Measurements from ENCODE around the gene DDX10. TPM values are rescaled to one million over a fixed set of nuclear protein-coding genes. Genes with fewer than 3 reads are reported as not detected.

The DDX10 gene
- total RNA-seq, 1 donor from 2014 or later: 67.4 TPM

DNA sequence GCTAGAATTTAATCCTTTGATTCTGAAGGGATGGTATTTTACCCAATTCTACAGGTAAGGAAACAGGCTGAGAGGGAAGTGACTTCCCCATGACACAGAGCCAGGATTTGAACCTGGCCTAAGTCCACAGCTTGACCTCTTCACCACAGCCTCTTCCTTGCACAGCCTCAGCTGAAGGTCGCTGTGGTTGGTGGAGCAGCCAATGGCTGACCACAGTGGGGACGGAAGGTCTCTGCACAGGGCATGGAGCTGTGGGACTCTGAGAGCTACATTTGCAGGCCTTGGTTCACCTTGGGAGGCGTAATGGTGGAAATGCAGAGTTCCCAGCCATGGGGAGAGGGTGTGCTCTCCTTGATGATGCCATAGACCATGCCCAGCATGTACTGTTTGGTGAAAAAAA lies 295.0 kb downstream of the DDX10 start:
- Histone ChIP-seq H3K36me3 (ENCODE audit: control insufficient read depth, insufficient read depth, low read length) (no peaks in the 10 kb centered on the region), H3K27me3 (ENCODE audit: control insufficient read depth, insufficient read depth, low read length) (no peaks in the 10 kb centered on the region), H3K4me3 (ENCODE audit: low read depth, low read length) (no peak overlapping the region)
- TF ChIP-seq, protein P1, sequence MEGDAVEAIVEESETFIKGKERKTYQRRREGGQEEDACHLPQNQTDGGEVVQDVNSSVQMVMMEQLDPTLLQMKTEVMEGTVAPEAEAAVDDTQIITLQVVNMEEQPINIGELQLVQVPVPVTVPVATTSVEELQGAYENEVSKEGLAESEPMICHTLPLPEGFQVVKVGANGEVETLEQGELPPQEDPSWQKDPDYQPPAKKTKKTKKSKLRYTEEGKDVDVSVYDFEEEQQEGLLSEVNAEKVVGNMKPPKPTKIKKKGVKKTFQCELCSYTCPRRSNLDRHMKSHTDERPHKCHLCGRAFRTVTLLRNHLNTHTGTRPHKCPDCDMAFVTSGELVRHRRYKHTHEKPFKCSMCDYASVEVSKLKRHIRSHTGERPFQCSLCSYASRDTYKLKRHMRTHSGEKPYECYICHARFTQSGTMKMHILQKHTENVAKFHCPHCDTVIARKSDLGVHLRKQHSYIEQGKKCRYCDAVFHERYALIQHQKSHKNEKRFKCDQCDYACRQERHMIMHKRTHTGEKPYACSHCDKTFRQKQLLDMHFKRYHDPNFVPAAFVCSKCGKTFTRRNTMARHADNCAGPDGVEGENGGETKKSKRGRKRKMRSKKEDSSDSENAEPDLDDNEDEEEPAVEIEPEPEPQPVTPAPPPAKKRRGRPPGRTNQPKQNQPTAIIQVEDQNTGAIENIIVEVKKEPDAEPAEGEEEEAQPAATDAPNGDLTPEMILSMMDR (IDR thresholded peaks at IDR 0.05; ENCODE audit: insufficient read depth, low read length, severe bottlenecking): no peak
- no peak for FAIRE-seq
- DNase-seq (ENCODE audit: low read depth): no peak

DNA sequence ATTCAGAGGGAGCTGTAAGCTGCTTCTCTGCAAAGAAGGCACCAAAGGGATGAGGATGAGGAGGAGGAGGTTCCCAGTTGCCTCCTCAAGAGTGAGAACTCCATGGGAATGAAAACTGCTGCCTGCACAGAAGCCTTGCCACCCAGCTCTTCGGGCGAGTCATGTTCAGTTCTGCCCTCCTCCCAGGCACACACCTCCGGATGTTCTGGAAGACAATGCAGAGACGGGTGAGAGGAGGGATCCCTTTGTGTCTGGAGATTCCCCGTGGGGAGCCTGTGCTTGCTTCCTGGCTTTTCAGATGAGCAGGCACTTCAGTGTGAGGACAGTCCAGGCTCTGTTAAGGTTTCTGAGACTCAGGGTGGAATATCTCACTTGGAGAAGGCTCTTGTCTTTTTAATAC lies 295.6 kb downstream of the DDX10 start:
- Histone ChIP-seq H3K4me3 (ENCODE audit: low read depth, low read length) (no peak overlapping the region), H3K27me3 (ENCODE audit: control insufficient read depth, insufficient read depth, low read length) (no peaks in the 10 kb centered on the region), H3K36me3 (ENCODE audit: control insufficient read depth, insufficient read depth, low read length) (no peaks in the 10 kb centered on the region)
- TF ChIP-seq, protein P1 (IDR thresholded peaks at IDR 0.05; ENCODE audit: insufficient read depth, low read length, severe bottlenecking): no peak
- no peak for FAIRE-seq
- DNase-seq (ENCODE audit: low read depth): peak; percentile 28

DNA sequence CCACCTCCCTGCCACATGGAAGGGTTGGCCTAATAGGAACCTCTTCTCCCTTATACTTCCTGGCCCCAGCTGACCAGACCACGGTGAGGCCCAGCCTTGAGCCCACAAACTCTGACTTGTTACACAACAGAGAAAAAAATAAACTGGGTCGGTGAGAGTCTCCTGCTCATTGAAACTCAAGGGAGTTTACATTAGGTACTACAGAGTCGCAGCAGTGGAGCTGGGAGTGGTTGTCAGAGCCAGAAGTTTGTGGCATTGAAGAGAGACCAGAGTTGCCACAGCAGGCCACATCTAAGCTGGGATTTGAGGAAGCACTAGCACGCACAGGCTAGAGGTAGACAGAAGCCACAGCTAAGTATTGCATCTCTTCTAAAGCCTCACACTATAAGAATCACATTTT lies 296.2 kb downstream of the DDX10 start:
- DNase-seq (ENCODE audit: low read depth) (no peak), FAIRE-seq (no peak)
- H3K36me3 ChIP-seq (ENCODE audit: control insufficient read depth, insufficient read depth, low read length): no peaks in the 10 kb centered on the region
- H3K4me3 ChIP-seq (ENCODE audit: low read depth, low read length): no peak overlapping the region
- no peaks in the 10 kb centered on the region for H3K27me3 ChIP-seq (ENCODE audit: control insufficient read depth, insufficient read depth, low read length)
- TF ChIP-seq, protein P1 (IDR thresholded peaks at IDR 0.05; ENCODE audit: insufficient read depth, low read length, severe bottlenecking): no peak

DNA sequence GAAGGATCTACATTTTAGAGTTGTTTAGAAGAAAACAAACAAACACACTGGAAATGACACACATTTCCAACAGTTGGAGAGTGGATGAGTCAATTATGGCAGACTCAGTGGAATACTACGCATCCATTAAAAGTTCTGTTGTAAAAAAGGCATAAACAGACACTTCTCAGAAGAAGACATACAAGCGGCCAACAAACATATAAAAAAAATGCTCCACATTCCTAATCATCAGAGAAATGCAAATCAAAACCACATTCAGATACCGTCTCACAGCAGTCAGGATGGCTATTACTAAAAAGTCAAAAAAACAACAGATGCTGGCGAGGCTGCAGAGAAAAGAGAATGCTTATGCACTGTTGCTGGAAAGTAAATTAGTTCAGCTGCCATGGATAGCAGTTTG lies 298.2 kb downstream of the DDX10 start:
- TF ChIP-seq, protein P1 (IDR thresholded peaks at IDR 0.05; ENCODE audit: insufficient read depth, low read length, severe bottlenecking): no peak
- FAIRE-seq (no peak), DNase-seq (ENCODE audit: low read depth) (no peak)
- Histone ChIP-seq H3K4me3 (ENCODE audit: low read depth, low read length) (no peak overlapping the region), H3K27me3 (ENCODE audit: control insufficient read depth, insufficient read depth, low read length) (no peaks in the 10 kb centered on the region), H3K36me3 (ENCODE audit: control insufficient read depth, insufficient read depth, low read length) (no peaks in the 10 kb centered on the region)

DNA sequence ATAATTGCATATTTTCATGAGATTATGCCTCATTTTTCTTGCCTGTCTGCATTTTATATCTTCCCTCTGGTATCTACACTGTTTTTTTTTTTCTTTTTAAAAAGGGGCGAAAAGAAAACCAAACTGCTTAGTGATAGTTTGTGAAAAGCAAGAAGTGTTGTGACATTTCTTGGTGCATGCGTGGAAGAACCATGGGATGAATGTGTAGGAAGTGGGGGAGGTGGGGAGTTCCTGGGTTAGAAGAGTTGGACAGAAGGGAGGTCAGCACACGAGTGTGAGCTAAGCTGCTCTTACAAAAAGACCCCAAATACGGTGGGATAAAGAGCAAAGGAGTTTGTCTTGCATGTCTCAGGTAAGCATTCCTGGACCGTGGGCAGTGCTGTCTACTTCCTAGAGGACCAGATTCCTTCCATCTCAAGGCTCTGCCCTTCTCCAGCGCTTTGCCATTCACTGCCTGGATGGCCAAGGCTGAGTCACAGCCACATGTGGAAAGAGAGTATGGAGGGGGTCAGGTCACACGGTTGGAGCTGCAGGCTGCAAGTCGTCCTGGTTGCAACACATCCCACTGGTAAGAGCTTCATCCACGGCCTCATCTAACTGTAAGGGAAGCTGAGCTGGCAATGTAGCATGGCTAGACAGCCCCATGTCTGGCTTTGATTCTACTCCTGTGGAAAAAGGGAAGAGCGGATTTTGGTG lies 300.6 kb downstream of the DDX10 start:
- H3K27me3 ChIP-seq (ENCODE audit: control insufficient read depth, insufficient read depth, low read length): no peaks in the 10 kb centered on the region
- FAIRE-seq (no peak), DNase-seq (ENCODE audit: low read depth) (peak; percentile 65)
- no peak overlapping the region for H3K4me3 ChIP-seq (ENCODE audit: low read depth, low read length)
- TF ChIP-seq, protein P1 (IDR thresholded peaks at IDR 0.05; ENCODE audit: insufficient read depth, low read length, severe bottlenecking): no peak
- no peaks in the 10 kb centered on the region for H3K36me3 ChIP-seq (ENCODE audit: control insufficient read depth, insufficient read depth, low read length)

DNA sequence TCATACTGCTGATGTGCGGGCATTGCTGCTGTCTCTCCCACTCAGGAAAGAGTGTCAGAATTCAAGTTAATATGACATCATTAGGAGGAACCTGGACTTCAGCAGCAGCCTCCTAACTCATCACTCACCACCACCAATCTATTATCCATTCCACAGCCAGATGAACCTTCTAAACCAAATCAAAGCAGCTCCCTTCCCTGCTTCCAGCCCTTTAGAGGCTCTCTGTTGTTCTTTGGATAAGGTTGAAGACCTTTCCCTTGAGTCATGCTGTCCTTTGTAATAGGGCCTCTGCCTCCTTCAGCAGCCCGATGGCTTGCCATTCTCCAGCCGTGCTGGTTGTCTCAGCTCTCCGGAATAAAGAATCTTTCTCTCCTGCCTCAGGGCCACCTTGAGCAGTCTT lies 301.3 kb downstream of the DDX10 start:
- FAIRE-seq: no peak
- no peaks in the 10 kb centered on the region for H3K27me3 ChIP-seq (ENCODE audit: control insufficient read depth, insufficient read depth, low read length)
- no peak overlapping the region for H3K4me3 ChIP-seq (ENCODE audit: low read depth, low read length)
- DNase-seq (ENCODE audit: low read depth): no peak
- TF ChIP-seq, protein P1 (IDR thresholded peaks at IDR 0.05; ENCODE audit: insufficient read depth, low read length, severe bottlenecking): no peak
- no peaks in the 10 kb centered on the region for H3K36me3 ChIP-seq (ENCODE audit: control insufficient read depth, insufficient read depth, low read length)

Data from bronchial epithelial cell (primary cell).